Measurements from ENCODE around the gene CHST9.

CHST9 gene

GRCh38 chr18:27017901-27018500 lies 167.1 kb downstream of the CHST9 start:
- no peak for DNase-seq

GRCh38 chr18:27014841-27015240 lies 170.3 kb downstream of the CHST9 start:
- no peaks in the 10 kb centered on the region for H3K4me1 ChIP-seq (ENCODE audit: insufficient read depth, low read length)
- no peak for DNase-seq
- H3K9me3 ChIP-seq (ENCODE audit: insufficient read depth, low read length, severe bottlenecking) = no peaks in the 10 kb centered on the region
- no peak overlapping the region for H3K4me2 ChIP-seq (ENCODE audit: insufficient read depth, low read length)
- no peaks in the 10 kb centered on the region for H3K36me3 ChIP-seq (ENCODE audit: insufficient read depth, low read length)
- no peaks in the 10 kb centered on the region for H4K20me1 ChIP-seq (ENCODE audit: insufficient read depth, low read length)
- no peak overlapping the region for H3K9ac ChIP-seq (ENCODE audit: low read depth, low read length)
- TF ChIP-seq EZH2 (IDR thresholded peaks at IDR 0.05; ENCODE audit: borderline replicate concordance, low read depth, low read length, severe bottlenecking) (no peak), CTCF (IDR thresholded peaks at IDR 0.05; ENCODE audit: borderline replicate concordance, extremely low read depth, low read length, poor library complexity, severe bottlenecking) (no peak)
- ATAC-seq (ENCODE audit: insufficient read depth, low read depth) = no peak
- H3K27ac ChIP-seq (ENCODE audit: low read length) = no peak overlapping the region
- H3K4me3 ChIP-seq (ENCODE audit: low read depth in 1 of 2, low read length in 2 of 2) = no peak overlapping the region
- no peaks in the 10 kb centered on the region for H3K79me2 ChIP-seq (ENCODE audit: insufficient read depth, low read length)
- no peak overlapping the region for H2AFZ ChIP-seq (ENCODE audit: low read depth, low read length)
- no peaks in the 10 kb centered on the region for H3K27me3 ChIP-seq (ENCODE audit: insufficient read depth, low read length, poor library complexity)

More at GRCh38 chr18:27017901-27018500, 167.1 kb downstream of the CHST9 start:
- H2AFZ ChIP-seq (ENCODE audit: low read depth, low read length) = no peak overlapping the region
- no peak overlapping the region for H3K27ac ChIP-seq (ENCODE audit: low read length)
- TF ChIP-seq CTCF (IDR thresholded peaks at IDR 0.05; ENCODE audit: borderline replicate concordance, extremely low read depth, low read length, poor library complexity, severe bottlenecking) (peak; percentile 70), EZH2 (IDR thresholded peaks at IDR 0.05; ENCODE audit: borderline replicate concordance, low read depth, low read length, severe bottlenecking) (no peak)
- H3K27me3 ChIP-seq (ENCODE audit: insufficient read depth, low read length, poor library complexity) = no peaks in the 10 kb centered on the region
- no peaks in the 10 kb centered on the region for H3K36me3 ChIP-seq (ENCODE audit: insufficient read depth, low read length)
- H3K9me3 ChIP-seq (ENCODE audit: insufficient read depth, low read length, severe bottlenecking) = no peaks in the 10 kb centered on the region
- H3K4me3 ChIP-seq (ENCODE audit: low read depth in 1 of 2, low read length in 2 of 2) = no peak overlapping the region
- H3K79me2 ChIP-seq (ENCODE audit: insufficient read depth, low read length) = no peaks in the 10 kb centered on the region
- H4K20me1 ChIP-seq (ENCODE audit: insufficient read depth, low read length) = no peaks in the 10 kb centered on the region
- H3K4me2 ChIP-seq (ENCODE audit: insufficient read depth, low read length) = no peak overlapping the region
- H3K4me1 ChIP-seq (ENCODE audit: insufficient read depth, low read length) = no peaks in the 10 kb centered on the region
- ATAC-seq (ENCODE audit: insufficient read depth, low read depth) = peak; percentile 74; the same call in 2 of the 3 replicates
- H3K9ac ChIP-seq (ENCODE audit: low read depth, low read length) = no peak overlapping the region

- Histone ChIP-seq H3K9ac (ENCODE audit: low read depth, low read length) (no peak overlapping the region), H3K27ac (ENCODE audit: low read length) (no peak overlapping the region), H3K4me2 (ENCODE audit: insufficient read depth, low read length) (no peak overlapping the region), H4K20me1 (ENCODE audit: insufficient read depth, low read length) (no peaks in the 10 kb centered on the region), H2AFZ (ENCODE audit: low read depth, low read length) (no peak overlapping the region), H3K4me1 (ENCODE audit: insufficient read depth, low read length) (no peaks in the 10 kb centered on the region), H3K9me3 (ENCODE audit: insufficient read depth, low read length, severe bottlenecking) (no peaks in the 10 kb centered on the region), H3K36me3 (ENCODE audit: insufficient read depth, low read length) (no peaks in the 10 kb centered on the region), H3K4me3 (ENCODE audit: low read depth in 1 of 2, low read length in 2 of 2) (no peak overlapping the region), H3K79me2 (ENCODE audit: insufficient read depth, low read length) (no peaks in the 10 kb centered on the region), H3K27me3 (ENCODE audit: insufficient read depth, low read length, poor library complexity) (no peaks in the 10 kb centered on the region)
- DNase-seq (no peak), ATAC-seq (ENCODE audit: insufficient read depth, low read depth) (no peak)
- TF ChIP-seq EZH2 (IDR thresholded peaks at IDR 0.05; ENCODE audit: borderline replicate concordance, low read depth, low read length, severe bottlenecking) = no peak
- no peak for TF ChIP-seq CTCF (IDR thresholded peaks at IDR 0.05; ENCODE audit: borderline replicate concordance, extremely low read depth, low read length, poor library complexity, severe bottlenecking)
Observed at GRCh38 chr18:27010784-27011183, 174.3 kb downstream of the CHST9 start.

All from DND-41 (cell line).